K562 (cell line): Measurements from ENCODE around the gene MIDN. TPM values are rescaled to one million over a fixed set of nuclear protein-coding genes. Genes with fewer than 3 reads are reported as not detected.
A peak's percentile ranks its signal among the peaks of the same experiment; 100 is the strongest.

Source experiments
- ARID1B ChIP-seq: fragments of 450-650 bp; IDR thresholded peaks from 2 replicates; pipeline ENCODE4 v1.6.1; 2016; ENCODE audit warnings: antibody characterized with exemption, mild to moderate bottlenecking, inconsistent platforms
- BHLHE40 ChIP-seq: IDR thresholded peaks from 2 replicates; pipeline ENCODE4 v1.6.1; 2011; ENCODE audit warnings: low read length, improper control_type of control experiment
- BRD4 ChIP-seq: fragments of 200-600 bp; sonication (generic); IDR thresholded peaks from 2 replicates; pipeline ENCODE4 v1.6.1; 2017; ENCODE audit warnings: inconsistent platforms
- CBX1 ChIP-seq: sonication (generic); IDR thresholded peaks from 2 replicates; pipeline ENCODE4 v1.6.1; 2016; ENCODE audit warnings: antibody characterized with exemption, low read depth, mild to moderate bottlenecking
- CREB5 ChIP-seq: fragments of 250-450 bp; sonication (Bioruptor Pico); IDR thresholded peaks from 2 replicates; pipeline ENCODE4 v1.5.0; 2020; ENCODE audit warnings: mild to moderate bottlenecking
- EP400 ChIP-seq: fragments of 450-650 bp; IDR thresholded peaks from 2 replicates; pipeline ENCODE4 v1.6.1; 2017; ENCODE audit warnings: antibody characterized with exemption, mild to moderate bottlenecking, moderate library complexity
- HDGF ChIP-seq: fragments of 450-650 bp; IDR thresholded peaks from 2 replicates; pipeline ENCODE4 v1.6.1; 2016
- HMG20A ChIP-seq: fragments of 450-650 bp; formaldehyde crosslinking; conservative IDR thresholded peaks from 2 replicates; pipeline ENCODE4 v1.4.0; 2020; ENCODE audit warnings: mild to moderate bottlenecking, mixed read lengths
- HNRNPL ChIP-seq: fragments of 200-400 bp; formaldehyde crosslinking; IDR thresholded peaks from 2 replicates; pipeline ENCODE4 v1.6.1; 2017; ENCODE audit warnings: low read depth, mild to moderate bottlenecking, low read length
- IRF9 ChIP-seq: fragments of 450-650 bp; IDR thresholded peaks from 2 replicates; pipeline ENCODE4 v1.6.1; 2016; ENCODE audit warnings: missing biosample characterization, missing genetic modification characterization
- MTA1 ChIP-seq: fragments of 450-650 bp; IDR thresholded peaks from 2 replicates; pipeline ENCODE4 v1.6.1; 2017; ENCODE audit warnings: borderline replicate concordance
- NCOA2 ChIP-seq, 2 experiments: fragments of 450-650 bp; IDR thresholded peaks; 2 replicates each; pipeline ENCODE4 v1.6.1; 2018; ENCODE audit warnings: mild to moderate bottlenecking in 2 of 2, moderate library complexity in 1 of 2; ENCODE audit not compliant: partially characterized antibody in 2 of 2
- NR2C1 ChIP-seq, 2 experiments: fragments of 450-650 bp; IDR thresholded peaks; 2 replicates each; pipeline ENCODE4 v1.6.1; 2017; ENCODE audit warnings: mild to moderate bottlenecking in 2 of 2, antibody characterized with exemption in 1 of 2, inconsistent platforms in 1 of 2, missing compliant biosample characterization in 1 of 2, missing genetic modification characterization in 1 of 2
- PHB2 ChIP-seq: fragments of 450-650 bp; IDR thresholded peaks from 2 replicates; pipeline ENCODE4 v1.6.1; 2017; ENCODE audit warnings: low read depth
- PKNOX1 ChIP-seq: fragments of 450-650 bp; IDR thresholded peaks from 2 replicates; pipeline ENCODE4 v1.6.1; 2016
- PML ChIP-seq: IDR thresholded peaks from 2 replicates; pipeline ENCODE4 v1.6.1; 2012; ENCODE audit warnings: low read length, inconsistent platforms
- POLR2B ChIP-seq: fragments of 450-650 bp; IDR thresholded peaks from 2 replicates; pipeline ENCODE4 v1.6.1; 2018; ENCODE audit warnings: low read depth; ENCODE audit not compliant: partially characterized antibody
- SAP30 ChIP-seq: fragments of 200-600 bp; sonication (generic); IDR thresholded peaks from 2 replicates; pipeline ENCODE4 v1.6.1; 2012; ENCODE audit warnings: borderline replicate concordance, low read depth, mild to moderate bottlenecking, moderate library complexity, low read length, control low read depth, inconsistent platforms; ENCODE audit not compliant: insufficient read depth, poor library complexity, severe bottlenecking
- SMARCB1 ChIP-seq: IDR thresholded peaks from 2 replicates; pipeline ENCODE4 v1.6.1; 2011; ENCODE audit warnings: improper control_type of control experiment, low read depth; ENCODE audit not compliant: insufficient read length
- SREBF1 ChIP-seq: fragments of 150-350 bp; IDR thresholded peaks from 2 replicates; pipeline ENCODE4 v1.6.1; 2014; ENCODE audit warnings: antibody characterized with exemption, low read depth, low read length, borderline replicate concordance
- ZBTB8A ChIP-seq: fragments of 450-650 bp; IDR thresholded peaks from 2 replicates; pipeline ENCODE4 v1.6.1; 2018; ENCODE audit warnings: mild to moderate bottlenecking, moderate library complexity; ENCODE audit not compliant: partially characterized antibody
- ZNF311 ChIP-seq: fragments of 250-450 bp; sonication (Bioruptor Pico); IDR thresholded peaks from 2 replicates; pipeline ENCODE4 v1.4.0; 2020; ENCODE audit warnings: mild to moderate bottlenecking, moderate library complexity
- ZNF384 ChIP-seq: IDR thresholded peaks from 2 replicates; pipeline ENCODE4 v1.6.1; 2012; ENCODE audit warnings: low read depth, low read length, improper control_type of control experiment
- ZNF41 ChIP-seq: fragments of 250-450 bp; sonication (Bioruptor Pico); conservative IDR thresholded peaks from 2 replicates; pipeline ENCODE4 v1.4.0; 2020; ENCODE audit warnings: mild to moderate bottlenecking
- ZNF583 ChIP-seq: fragments of 250-450 bp; sonication (Bioruptor Pico); IDR thresholded peaks from 2 replicates; pipeline ENCODE4 v1.4.0; 2020
- ZNF655 ChIP-seq: fragments of 250-450 bp; sonication (Bioruptor Pico); IDR thresholded peaks from 2 replicates; pipeline ENCODE4 v1.5.0; 2021
- ZNF785 ChIP-seq: fragments of 250-450 bp; sonication (Bioruptor Pico); IDR thresholded peaks from 2 replicates; pipeline ENCODE4 v1.4.0; 2020; ENCODE audit warnings: mild to moderate bottlenecking
- polyA plus RNA-seq, 8 experiments: library from polyadenylated mRNA; depleted of rRNA in 4 of 8; stranded (reverse) in 5 of 8; unstranded in 3 of 8; fragments of >200 nt; fragmentation: Nextera tagmentation in 2 of 8; fragmentation: Illumina TruSeq in 1 of 8; extraction: Ambion mirVana in 2 of 8; extraction: Trizol in 1 of 8; gene quantifications; 2 replicates each; pipeline versions ENCODE4 v1.2.1 to v1.2.3, GENCODE V29; 2011 to 2014; ENCODE audit warnings: inconsistent platforms in 1 of 8, missing spikeins in 1 of 8
- total RNA-seq, 7 experiments: library from RNA; depleted of rRNA in 6 of 7; stranded (reverse); fragments of >200 nt in 6 of 7; fragmentation: Illumina TruSeq in 2 of 7; extraction: Trizol in 2 of 7; gene quantifications; 2 replicates each; pipeline versions ENCODE4 v1.2.1 to v1.2.3, GENCODE V29; 2011 to 2021; ENCODE audit warnings: low replicate concordance in 1 of 7

The MIDN gene
- total and polyA plus RNA-seq, 9 of the 15 experiments (the other 6 are each of a cell fraction or from before 2014, with no cell fraction given): 0.17 to 120 (median 10.1) TPM

- TF ChIP-seq NCOA2 (IDR thresholded peaks at IDR 0.05; ENCODE audit: partially characterized antibody in 2 of 2): no peak
- no peak for TF ChIP-seq BRD4
- no peak for TF ChIP-seq HNRNPL
- no peak for TF ChIP-seq PKNOX1
- TF ChIP-seq CREB5 (CRISPR knock-in tag): no peak
- TF ChIP-seq ZNF41 (CRISPR knock-in tag): no peak
- TF ChIP-seq SREBF1: no peak
- TF ChIP-seq PHB2: peak; percentile 11; the same call in 1 of the 2 replicates
- peak; percentile 11 for TF ChIP-seq POLR2B
- no peak for TF ChIP-seq BHLHE40
- no peak for TF ChIP-seq EP400
- no peak for TF ChIP-seq ZNF785 (CRISPR knock-in tag)
- TF ChIP-seq SMARCB1: no peak
- no peak for TF ChIP-seq NR2C1 (IDR thresholded peaks at IDR 0.05)
- no peak for TF ChIP-seq NR2C1 (tag; IDR thresholded peaks at IDR 0.05)
- TF ChIP-seq PML: peak; percentile 12; the same call in 1 of the 2 replicates
- TF ChIP-seq IRF9 (tag): no peak
- TF ChIP-seq ARID1B: no peak
- TF ChIP-seq SAP30: no peak
- TF ChIP-seq ZBTB8A: no peak
- TF ChIP-seq MTA1: no peak
- no peak for TF ChIP-seq CBX1
- TF ChIP-seq ZNF384: no peak
- TF ChIP-seq HDGF: 0 out of 2 replicates have a peak, but pooled peaks have one; percentile 25
- TF ChIP-seq HMG20A: no peak
- no peak for TF ChIP-seq ZNF655 (CRISPR knock-in tag)
- no peak for TF ChIP-seq ZNF583 (CRISPR knock-in tag)
- TF ChIP-seq ZNF311 (CRISPR knock-in tag): no peak
Measured at GRCh38 chr19:1270854-1271527, 22.6 kb downstream of the MIDN start (continued).
